Measurements from ENCODE around the gene NGFR. TPM values are rescaled to one million over a fixed set of nuclear protein-coding genes. Genes with fewer than 3 reads are reported as not detected.
"Not testable (repeated sequence)": the region's sequence is repeated elsewhere in the genome, so short reads cannot be mapped to it uniquely, and the experiment has no call there.

The NGFR gene
- total RNA-seq, 1 donor, result 0.27 TPM

DNA sequence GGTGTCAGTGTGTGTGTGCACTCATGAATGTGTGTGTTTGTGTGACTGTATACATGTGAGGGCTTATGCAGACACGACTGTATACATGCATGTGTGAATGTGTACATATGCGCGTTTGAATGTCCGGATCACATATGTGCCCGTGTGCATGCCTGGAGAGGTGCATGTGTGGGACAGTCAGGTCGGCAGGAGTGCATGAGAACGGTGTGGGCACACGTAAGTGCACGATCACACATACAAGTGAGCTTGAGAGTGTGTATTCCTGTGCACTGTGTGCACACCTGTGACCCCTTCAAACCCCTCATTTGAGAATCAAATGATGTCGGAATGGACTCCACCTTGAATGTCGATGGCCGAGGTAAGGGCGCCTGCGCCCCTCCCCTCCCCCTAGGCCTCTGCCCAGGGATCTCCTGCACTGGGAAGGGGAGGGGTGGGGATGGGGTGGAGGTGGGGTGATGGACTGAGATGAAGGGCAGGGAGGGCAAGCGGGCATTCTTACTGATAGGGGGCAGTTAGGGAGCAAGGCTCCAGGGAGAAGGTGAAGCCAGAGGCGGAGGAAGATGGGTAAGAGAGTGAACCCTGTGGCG is 601 bp upstream of the NGFR start:
- no peak for DNase-seq (ENCODE audit: low read depth in 2 of 3, low spot score in 2 of 3)

DNA sequence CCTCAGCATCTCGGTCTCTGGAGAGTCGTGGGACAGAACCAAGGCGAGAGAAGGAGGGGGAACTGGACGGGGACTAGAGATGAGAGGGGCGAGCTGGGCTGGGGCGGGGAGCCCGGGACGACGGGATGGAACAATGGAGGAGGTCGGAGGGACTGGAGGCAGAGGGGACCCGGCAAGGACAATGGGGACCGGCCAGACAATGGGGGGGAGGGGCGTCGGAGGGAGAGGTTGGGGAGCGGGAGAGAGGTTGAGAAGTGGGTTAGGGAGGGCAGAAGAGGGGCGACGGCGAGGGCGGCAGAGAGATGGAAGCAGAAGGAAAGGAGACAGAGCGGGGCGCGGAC is 719 bp downstream of the NGFR start:
- no peak for DNase-seq (ENCODE audit: low read depth in 2 of 3, low spot score in 2 of 3)

DNA sequence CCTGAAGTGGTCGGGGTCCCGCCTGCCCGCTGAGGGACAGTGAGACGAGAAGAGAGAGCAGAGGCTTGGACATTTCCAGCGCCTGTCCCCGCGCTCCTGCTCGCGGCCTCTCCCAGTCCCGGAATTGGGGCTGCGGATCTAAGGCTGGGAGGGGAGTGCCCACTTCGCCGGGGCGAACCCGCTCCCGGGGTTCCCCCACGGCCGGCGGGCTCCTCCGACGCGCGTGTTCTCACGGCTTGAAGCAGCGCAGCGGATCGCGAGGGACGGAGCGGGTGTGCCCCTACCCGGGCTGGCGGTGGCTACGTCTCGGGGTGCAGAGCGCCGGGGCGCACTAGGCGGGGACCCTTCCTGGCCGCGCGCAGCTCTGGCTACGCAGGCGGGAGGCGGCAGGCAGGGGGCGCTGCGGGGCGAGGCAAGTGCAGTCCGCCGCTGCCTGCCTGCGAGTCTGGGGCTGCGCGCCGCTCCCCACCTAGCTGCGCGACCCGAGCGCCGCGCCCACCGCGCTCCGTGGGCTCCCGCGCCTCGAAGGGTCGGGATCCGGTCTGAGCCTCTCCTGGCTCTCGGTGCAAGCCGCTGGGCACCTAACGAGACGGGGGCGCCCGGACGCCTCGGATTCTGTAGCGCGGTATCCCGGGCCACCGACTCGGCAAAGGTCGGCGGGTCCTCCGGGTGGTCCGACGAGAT is 1.2 kb downstream of the NGFR start:
- peak; percentile 62 to 79 (median 71) for DNase-seq (ENCODE audit: low read depth in 2 of 3, low spot score in 2 of 3)

DNA sequence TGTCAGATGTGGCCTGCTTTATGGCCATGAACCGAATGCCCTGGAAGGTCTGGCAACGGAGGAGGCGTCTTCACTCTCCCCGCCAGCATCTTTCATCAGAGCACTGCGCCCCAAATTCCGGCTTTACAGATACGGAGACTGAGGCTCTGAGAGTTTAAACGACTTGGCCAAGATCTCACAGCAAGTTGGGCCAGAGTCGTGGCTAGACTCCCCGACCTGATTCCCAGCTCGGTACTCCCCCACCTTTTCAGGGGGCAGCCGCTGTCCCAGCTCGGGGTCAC is 1.7 kb downstream of the NGFR start:
- DNase-seq (ENCODE audit: low read depth in 2 of 3, low spot score in 2 of 3), result no peak

DNA sequence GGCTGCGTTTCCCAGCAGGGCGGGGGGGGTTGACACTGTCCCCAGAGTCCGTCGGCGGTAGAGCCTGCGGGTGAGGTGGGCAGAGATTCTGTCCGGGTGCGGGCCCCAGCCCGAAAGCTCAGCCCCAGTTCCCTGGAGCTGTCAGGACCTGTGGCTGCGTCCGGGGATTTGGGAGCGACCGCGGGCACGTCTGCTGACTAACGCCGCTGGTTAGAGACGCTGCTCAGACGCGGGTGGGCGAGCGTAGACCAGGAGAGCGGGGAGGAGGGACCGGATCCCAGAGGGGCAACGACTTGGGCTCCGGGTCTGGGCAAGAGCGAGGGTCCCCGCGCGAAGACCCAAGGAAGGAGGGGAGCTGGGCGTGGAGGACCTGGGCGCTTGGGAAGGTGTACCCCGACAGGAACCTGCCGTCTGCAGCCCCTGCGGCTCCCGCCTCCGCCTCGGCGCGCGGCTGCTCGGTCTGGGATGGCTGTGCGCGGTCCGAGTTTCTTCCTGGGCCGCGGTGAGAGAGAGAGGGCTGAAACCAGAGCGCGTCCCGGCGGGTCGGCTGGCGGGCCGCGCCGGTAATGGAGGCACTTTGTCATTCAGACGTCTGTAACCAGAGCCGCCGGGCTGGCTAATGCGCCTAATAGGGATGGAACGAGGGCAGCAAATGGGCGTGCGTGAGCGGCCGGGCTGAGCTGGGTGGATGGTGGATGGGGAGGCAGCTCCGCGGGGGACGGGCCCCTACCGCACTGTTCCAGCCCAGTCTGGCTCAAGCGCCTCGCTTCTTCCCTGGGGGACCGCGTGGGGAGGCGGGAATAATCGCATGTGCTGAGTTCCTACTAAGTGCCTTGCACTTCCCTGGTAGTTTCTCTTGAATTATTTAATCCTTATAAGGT is 2.3 kb downstream of the NGFR start:
- DNase-seq (ENCODE audit: low read depth in 2 of 3, low spot score in 2 of 3), result peak in 1 of 3 donors; percentile 21

DNA sequence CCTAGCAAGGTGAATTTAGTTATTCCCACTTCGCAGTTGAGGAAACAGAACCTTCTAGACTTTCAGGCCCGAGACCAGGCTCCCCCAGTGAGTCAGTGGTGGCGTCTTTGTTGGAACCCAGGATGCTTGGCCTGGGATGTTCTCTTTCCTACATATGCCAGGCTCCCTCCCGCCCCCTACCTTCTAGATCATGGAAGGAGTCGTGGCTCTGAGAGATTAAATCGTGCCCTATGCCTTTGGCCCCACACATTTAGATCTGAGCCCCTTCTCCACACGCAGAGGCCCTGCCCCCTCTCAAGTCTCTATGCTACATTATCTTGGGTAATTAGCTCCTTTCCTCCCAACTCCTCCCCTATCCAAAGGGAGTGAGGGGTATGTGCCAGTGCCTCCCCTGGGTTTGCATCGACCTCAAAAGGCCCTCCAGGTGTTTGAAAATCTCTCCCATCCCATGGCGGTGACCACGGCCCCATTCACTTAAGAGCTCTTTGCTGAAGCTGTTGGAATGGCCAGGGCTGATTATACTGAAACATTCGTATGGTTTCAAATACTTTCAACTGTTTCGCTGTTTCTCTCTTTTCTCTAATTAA is 3.0 kb downstream of the NGFR start:
- DNase-seq (ENCODE audit: low read depth in 2 of 3, low spot score in 2 of 3), result no peak

DNA sequence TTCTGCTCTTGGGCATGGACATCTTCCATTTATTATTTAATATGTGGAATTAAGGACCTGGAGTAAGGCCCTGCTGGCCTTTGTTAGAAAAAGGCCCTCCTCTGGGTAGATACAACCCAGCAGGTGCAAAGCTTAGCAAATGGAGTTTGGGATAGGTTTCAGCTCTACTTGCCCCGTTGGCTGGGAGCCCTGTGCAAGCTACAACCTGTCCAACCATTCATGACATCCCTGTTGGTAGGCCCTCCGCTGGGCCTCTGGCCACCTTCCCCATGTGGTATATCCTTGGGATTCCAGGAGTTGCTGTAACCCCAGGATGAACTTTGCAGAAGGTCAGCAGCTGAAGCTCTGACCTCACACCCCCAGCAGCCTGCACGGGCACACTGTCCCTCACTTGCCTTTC is 6.4 kb downstream of the NGFR start:
- no peak for DNase-seq (ENCODE audit: low read depth in 2 of 3, low spot score in 2 of 3)

DNA sequence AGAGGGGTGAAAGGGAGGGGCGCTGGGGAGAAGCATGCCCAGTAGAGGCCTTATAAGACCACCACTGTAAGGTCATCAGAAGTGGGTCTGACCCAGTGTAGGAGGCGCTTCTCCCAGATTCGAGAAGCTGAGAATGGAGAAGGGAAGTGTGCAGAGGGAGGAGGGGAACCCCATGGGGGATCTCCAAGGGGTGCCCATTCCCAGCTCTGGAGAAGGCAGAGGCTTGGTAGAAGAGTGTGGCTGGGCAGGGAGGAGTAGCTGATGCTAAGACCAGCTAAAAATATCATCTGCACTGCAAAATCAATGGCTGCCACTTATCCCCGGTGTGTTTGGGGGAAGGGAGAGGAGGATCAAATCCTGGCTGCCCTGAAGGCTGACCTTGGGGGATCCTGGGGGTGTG is 7.2 kb downstream of the NGFR start:
- DNase-seq (ENCODE audit: low read depth in 2 of 3, low spot score in 2 of 3), result no peak

DNA sequence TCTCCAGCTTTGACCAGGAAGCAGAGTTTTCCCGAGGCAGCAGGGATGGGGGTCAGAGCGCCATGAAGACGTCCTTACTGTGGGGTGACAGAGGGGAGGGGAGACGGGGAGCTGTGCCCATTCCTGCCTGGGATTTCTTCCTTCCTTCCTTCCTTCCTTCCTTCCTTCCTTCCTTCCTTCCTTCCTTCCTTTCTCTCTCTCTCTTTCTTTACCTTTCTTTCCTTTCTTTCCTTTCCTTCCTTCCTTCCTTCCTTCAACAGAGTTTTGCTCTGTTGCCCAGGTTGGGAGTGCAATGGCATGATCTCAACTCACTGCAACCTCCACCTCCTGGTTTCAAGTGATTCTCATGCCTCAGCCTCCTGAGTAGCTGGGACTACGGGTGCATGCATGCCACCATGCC is 7.6 kb downstream of the NGFR start:
- not testable (repeated sequence) for DNase-seq (ENCODE audit: low read depth in 2 of 3, low spot score in 2 of 3)

DNA sequence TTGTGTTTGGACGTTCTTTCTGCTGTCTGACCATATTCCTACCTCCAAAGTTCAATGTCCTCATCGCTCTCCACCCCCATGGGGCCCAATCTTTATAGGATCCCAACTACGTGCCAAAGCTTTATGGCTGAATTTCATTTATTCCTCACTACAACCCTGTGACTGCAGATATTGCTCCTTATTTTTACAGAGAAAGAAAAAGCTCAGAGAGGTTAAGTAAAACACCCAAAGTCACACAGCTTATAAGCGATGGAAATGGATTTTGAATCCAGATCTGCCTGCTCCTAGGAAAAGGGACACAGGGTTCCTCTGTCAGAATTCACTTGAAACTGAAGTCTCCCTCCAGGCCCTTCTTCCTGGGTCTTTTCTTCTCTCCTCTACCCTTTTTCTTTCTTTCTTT is 9.3 kb downstream of the NGFR start:
- DNase-seq (ENCODE audit: low read depth in 2 of 3, low spot score in 2 of 3), result no peak

DNA sequence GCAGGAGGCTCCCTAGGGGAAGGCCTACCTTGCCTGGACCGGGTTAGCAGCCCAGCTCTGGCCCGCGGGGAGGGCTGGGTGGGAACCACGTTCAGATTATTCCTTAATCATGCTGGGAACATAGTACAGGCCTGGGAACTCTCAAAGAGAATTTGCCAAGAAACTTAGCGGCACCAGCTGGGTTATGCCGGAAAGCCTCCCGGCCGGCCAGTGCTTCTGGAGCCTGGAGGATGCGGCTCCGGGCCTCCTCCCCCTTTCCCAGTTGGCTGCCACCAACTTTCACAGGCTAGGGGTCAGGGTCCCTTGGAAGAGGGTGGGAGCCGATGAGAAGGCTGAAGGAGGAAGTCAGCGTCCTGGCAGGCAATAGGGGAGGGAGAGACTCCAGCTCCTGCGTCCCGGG is 10.8 kb downstream of the NGFR start:
- no peak for DNase-seq (ENCODE audit: low read depth in 2 of 3, low spot score in 2 of 3)

DNA sequence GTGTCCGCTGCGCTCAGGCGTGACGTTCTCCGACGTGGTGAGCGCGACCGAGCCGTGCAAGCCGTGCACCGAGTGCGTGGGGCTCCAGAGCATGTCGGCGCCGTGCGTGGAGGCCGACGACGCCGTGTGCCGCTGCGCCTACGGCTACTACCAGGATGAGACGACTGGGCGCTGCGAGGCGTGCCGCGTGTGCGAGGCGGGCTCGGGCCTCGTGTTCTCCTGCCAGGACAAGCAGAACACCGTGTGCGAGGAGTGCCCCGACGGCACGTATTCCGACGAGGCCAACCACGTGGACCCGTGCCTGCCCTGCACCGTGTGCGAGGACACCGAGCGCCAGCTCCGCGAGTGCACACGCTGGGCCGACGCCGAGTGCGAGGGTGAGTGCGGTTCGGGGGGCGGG is 11.2 kb downstream of the NGFR start:
- no peak for DNase-seq (ENCODE audit: low read depth in 2 of 3, low spot score in 2 of 3)

DNA sequence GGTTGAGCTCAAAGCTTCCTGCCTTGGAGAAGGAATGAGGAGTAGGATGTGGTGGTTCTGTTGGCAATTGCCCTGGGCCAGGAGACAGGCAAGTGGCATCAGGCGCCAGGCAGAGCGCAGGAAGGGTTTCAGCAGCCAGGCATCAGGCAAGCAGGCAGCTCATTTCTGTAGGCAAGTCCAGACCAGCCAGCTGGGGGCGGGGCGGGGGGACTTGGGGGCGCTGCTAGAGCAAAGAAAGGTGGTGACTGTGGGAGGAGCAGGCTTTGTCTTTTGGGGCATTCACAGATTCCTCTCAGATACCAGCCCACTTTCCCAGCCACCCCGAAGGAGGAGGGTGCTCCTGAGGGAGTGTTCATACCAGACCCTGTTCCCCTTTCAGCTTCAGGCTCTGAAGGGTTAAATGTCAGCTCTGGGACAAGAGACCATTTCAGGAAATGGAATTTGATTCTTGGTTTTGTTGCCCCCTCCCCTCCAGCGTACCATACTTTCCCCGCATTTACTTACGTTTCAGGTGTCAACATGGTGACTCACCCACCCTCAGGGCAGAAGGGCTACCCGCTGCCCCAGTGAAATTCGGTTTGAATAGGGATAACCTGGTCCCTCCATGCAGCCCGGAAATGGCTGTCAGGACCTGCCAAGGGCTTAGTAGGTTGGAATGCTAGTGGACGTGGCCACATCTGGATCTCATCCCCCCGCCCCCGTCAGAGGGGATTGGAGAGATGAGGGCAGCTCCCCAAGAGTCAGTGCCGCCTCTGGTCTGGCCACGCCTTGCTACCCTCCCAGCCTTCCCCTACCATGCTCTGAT is 13.2 kb downstream of the NGFR start:
- DNase-seq (ENCODE audit: low read depth in 2 of 3, low spot score in 2 of 3), result no peak

DNA sequence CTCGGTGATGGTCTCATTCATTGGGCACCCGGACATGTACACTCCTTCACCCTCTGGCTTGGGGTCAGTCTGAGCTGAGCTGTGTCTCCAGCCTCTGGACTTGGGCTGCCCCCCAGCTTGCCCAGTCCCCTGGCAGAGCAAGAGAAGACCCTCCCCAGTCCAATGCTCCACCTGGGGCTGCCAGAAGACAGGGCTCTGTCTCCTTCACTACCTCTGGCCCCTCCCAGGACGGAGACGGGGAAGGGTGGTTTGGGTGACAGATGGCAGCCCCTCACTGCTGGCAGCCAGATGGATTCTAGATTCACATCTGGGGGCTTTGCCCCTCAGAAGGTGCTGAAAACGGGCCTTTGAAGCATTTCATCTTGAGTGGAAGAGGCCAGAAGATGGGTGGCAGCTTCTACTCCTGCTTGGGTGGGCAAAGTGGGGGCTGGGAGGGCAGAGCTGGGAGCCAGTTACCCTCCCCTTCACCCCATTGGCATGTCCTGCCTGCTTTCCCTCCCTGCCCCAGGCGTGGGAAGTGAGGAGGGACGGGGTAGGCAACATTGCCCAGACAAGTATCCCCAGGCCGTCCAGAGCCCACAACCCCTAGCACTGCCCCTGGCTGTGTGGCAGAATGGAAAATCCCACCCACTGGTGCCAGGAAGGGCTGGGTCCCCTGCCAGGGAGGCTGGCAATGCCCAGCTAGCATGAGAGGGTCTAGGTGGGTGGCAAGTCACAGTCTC is 13.9 kb downstream of the NGFR start:
- DNase-seq (ENCODE audit: low read depth in 2 of 3, low spot score in 2 of 3), result no peak

DNA sequence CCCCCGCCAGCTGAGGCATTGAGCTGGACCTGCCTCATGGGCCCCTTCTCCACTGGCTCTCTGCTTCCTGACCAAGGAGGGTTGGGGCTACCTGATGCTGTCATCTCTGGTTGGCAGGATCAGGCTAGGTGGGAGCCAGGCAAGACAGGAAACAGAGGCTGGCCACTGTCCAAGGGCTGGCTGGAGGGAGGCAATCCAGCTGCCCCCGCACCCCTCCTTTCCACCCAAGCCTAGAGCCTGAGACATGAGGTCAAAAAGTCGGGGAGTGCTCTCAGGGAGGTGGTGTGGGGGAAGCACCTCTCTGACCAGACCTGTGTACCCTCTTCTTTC is 14.5 kb downstream of the NGFR start:
- no peak for DNase-seq (ENCODE audit: low read depth in 2 of 3, low spot score in 2 of 3)

DNA sequence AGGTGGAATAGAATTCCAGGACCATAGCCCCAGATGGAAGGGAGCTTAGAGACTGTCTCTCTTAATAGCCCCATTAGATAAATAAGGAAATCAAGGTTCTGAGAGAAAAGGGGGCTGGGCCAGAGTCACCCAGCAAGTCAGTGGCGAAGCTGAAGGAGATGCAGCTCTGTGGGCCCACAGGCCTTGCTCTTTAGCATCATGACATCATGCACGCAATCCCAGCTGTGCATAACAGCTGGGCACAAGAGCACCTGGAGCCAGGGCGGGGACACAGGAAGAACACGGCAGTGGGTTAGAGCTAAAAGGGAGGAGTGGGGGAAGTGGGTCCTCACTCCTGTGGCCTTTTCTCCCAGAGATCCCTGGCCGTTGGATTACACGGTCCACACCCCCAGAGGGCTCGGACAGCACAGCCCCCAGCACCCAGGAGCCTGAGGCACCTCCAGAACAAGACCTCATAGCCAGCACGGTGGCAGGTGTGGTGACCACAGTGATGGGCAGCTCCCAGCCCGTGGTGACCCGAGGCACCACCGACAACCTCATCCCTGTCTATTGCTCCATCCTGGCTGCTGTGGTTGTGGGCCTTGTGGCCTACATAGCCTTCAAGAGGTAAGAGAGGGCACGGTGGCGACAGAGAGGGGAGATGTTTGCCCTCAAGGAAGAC is 15.1 kb downstream of the NGFR start:
- no peak for DNase-seq (ENCODE audit: low read depth in 2 of 3, low spot score in 2 of 3)

DNA sequence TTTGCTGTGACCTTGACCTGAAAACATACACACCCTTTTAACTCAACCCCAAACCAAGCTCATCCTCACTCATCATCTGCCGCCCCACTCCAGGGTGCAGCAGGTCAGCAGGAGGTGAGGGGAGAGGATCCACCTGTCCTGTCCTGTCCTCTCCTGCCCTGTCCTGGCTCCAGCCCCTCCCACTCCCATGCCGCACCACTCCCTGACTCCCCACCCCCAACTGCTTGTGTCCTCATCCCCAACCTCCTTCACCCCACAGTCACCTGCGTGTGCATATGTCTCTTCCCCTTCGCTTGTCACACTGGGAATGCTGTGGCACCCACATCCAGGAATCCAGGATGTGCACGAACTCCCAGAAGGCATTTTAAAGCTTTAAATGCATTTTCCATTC is 15.6 kb downstream of the NGFR start:
- no peak for DNase-seq (ENCODE audit: low read depth in 2 of 3, low spot score in 2 of 3)

DNA sequence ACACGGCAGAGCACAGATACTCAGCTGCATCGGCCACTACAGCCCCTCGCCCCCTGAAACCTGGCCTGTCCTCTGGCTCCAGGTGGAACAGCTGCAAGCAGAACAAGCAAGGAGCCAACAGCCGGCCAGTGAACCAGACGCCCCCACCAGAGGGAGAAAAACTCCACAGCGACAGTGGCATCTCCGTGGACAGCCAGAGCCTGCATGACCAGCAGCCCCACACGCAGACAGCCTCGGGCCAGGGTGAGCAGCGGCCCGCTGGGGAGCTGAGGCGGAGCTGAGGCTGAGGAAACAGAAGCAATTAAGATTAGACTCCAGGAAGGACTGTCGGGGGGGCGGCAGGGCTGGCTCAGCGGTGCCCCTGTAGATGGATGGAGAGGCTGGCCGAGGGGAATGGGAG is 16.7 kb downstream of the NGFR start:
- DNase-seq (ENCODE audit: low read depth in 2 of 3, low spot score in 2 of 3), result no peak

DNA sequence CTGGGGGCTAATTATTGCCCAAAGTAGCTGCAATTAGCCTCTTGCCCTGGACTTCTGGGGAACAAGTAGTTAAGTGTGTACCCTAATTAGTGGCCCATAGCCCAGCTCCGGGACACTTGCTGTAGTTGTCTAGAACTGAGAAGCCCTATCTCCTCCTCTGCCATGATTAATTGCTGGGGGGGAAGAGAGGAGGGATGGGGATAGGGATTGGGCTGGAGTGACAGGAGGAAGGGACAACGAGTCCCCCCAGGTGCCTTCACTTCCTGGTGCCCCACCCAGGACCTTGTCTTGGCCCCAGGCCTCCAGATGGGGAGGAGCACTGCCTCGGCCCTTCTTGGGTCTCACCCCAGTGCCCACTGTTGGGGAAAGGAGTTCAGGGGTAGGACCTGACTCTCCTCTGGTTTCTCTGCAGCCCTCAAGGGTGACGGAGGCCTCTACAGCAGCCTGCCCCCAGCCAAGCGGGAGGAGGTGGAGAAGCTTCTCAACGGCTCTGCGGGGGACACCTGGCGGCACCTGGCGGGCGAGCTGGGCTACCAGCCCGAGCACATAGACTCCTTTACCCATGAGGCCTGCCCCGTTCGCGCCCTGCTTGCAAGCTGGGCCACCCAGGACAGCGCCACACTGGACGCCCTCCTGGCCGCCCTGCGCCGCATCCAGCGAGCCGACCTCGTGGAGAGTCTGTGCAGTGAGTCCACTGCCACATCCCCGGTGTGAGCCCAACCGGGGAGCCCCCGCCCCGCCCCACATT is 17.4 kb downstream of the NGFR start:
- DNase-seq (ENCODE audit: low read depth in 2 of 3, low spot score in 2 of 3), result no peak

Measured in hematopoietic multipotent progenitor cell (in vitro differentiated cells).